ENCODE measurements around the gene NEMF. TPM values are rescaled to one million over a fixed set of nuclear protein-coding genes. Genes with fewer than 3 reads are reported as not detected.

Gene NEMF, protein sequence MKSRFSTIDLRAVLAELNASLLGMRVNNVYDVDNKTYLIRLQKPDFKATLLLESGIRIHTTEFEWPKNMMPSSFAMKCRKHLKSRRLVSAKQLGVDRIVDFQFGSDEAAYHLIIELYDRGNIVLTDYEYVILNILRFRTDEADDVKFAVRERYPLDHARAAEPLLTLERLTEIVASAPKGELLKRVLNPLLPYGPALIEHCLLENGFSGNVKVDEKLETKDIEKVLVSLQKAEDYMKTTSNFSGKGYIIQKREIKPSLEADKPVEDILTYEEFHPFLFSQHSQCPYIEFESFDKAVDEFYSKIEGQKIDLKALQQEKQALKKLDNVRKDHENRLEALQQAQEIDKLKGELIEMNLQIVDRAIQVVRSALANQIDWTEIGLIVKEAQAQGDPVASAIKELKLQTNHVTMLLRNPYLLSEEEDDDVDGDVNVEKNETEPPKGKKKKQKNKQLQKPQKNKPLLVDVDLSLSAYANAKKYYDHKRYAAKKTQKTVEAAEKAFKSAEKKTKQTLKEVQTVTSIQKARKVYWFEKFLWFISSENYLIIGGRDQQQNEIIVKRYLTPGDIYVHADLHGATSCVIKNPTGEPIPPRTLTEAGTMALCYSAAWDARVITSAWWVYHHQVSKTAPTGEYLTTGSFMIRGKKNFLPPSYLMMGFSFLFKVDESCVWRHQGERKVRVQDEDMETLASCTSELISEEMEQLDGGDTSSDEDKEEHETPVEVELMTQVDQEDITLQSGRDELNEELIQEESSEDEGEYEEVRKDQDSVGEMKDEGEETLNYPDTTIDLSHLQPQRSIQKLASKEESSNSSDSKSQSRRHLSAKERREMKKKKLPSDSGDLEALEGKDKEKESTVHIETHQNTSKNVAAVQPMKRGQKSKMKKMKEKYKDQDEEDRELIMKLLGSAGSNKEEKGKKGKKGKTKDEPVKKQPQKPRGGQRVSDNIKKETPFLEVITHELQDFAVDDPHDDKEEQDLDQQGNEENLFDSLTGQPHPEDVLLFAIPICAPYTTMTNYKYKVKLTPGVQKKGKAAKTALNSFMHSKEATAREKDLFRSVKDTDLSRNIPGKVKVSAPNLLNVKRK
- total RNA-seq (2022; extraction: Qiagen RNA extraction) = 24.1 to 38.0 TPM (median 29.8 TPM) in 5 replicates

DNA sequence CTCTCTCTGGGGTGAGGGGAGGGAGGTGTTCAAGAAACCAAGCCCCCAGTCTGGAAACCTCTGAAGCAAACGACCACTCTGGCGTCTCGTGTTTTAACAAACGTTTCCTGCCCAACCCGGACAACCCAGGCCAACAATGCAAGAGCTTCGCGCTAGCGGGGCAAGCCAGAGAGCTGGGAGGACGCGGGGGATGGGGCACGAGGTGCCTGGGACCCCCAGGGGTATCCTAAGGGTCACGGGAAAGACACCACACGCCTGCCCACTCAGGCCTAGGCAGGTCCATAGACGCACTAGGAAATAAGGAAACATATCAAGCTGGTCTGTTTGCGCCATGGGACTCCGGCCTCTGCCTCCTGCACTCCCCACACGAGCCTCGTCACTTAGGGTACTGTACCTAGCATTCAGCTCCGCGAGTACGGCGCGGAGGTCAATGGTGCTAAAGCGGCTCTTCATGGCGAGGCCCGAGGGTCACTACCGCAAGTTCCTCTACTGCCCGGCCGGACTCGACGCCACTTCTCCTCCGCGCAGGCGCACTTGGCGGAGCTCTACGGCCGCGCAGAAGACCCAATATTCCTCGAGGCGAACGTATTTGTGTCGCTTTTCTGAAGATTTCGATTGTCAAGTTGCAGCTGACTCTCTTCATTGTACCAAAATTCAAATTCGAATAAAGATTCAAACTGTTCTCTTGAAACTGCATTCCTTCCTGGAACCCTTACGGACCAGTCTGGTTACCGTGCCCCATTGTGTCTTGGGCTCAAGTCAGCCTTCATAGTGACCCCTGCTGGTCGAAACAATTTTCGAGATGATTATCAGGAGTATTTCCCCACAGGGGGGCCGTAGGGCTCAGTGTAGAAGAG lies at the start of gene NEMF:
Gene NEMF, minus strand, starts transcription at position 488 of the 857 bp plus-strand sequence. Its CDS starts 35 bp downstream, at position 453.

DNA sequence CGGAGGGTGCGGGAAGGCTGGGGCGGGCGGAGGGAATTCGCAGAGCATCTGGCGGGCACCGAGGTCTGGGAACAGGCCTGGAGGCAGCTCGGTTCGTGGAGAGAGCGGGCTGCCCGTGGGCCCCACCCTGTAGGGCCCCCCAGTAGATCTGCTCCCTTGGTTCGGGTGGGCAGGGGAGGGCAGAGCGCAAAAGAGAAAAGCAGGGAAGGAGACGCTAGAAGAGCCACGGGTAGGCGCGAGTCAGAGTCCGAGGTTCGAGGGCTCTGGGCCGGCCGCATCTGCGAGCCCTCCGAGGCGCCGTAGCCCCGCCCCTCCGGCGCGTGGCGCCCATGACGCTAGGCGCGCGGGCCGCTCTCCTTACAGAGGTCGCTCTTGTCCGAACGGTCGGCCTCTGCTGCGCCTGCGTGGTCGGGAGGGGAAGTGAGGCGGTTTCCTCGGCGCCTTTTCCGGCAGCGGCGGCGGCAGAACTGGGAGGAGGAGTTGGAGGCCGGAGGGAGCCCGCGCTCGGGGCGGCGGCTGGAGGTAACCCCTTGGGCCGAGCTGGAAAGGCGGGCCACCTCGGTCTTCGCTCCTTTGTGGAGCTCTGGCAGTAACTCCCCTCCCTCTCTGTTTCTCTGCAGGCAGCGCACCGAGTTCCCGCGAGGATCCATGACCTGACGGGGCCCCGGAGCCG lies 40.2 kb upstream of the NEMF start, which contains the start of gene ARF6:
Gene ARF6, plus strand, starts transcription at position 447 of the 673 bp plus-strand sequence. CDS start 655 bp downstream, outside the sequence.

DNA sequence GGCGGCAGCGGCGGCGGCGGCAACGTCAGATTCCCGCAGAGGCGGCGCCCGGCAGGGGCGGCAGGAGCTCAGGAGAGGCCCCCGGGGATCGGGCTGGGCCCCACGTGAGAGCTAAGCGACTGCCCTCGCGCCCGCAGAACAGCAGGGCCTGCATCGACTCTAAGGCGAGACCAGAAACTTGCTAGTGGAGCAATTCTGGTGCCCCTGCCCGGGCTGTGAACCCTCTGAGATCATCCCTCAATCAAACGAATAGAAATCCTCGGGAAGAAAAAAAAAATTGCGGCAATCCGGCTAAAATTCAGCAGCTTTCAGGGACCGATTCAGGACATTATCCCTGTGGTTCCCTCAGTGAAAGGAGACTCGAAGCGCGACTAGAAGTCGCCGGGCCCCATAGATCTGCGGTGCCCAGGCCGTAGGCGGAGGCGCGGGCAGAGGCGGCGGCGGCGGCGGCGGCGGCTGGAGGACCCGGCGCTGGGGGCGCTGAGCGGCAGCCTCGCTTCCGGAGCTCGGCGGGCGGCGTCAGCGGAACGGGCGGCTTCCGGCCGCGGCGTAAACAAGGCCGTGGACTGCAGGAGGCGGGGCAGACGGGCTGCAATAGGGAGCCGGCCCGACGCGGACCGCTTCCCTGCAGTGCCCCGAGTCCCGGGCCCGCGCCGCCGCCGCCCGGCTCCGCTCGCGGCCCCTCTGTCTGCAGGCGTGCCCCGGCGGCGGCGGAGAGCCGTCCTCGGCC lies 84.9 kb downstream of the NEMF start, which contains the start of gene KLHDC2:
Gene KLHDC2, plus strand, starts transcription at position 583 of the 730 bp plus-strand sequence. CDS start 316 bp downstream, outside the sequence.

Other genes starting within 250 kb of the NEMF start
- gene RPL36AL, start 232.2 kb downstream of the NEMF start, total RNA-seq (2022; extraction: Qiagen RNA extraction) = 408 to 486 TPM (median 420 TPM) in 5 replicates
- 48.6 to 54.4 TPM (median 51.1 TPM) in 5 replicates for gene MGAT2, start 232.0 kb downstream of the NEMF start, total RNA-seq (2022; extraction: Qiagen RNA extraction)
- gene DNAAF2, start 217.5 kb downstream of the NEMF start, total RNA-seq (2022; extraction: Qiagen RNA extraction) = 11.2 to 11.4 TPM (median 11.3 TPM) in 5 replicates
- gene POLE2, start 164.6 kb downstream of the NEMF start, total RNA-seq (2022; extraction: Qiagen RNA extraction) = 10.4 to 14.2 TPM (median 12.4 TPM) in 5 replicates
- gene KLHDC1, start 159.7 kb downstream of the NEMF start, total RNA-seq (2022; extraction: Qiagen RNA extraction) = 0.09 to 0.54 TPM (median 0.25 TPM) in 5 replicates
- gene KLHDC2, start 84.6 kb downstream of the NEMF start, total RNA-seq (2022; extraction: Qiagen RNA extraction) = 31.4 to 34.2 TPM (median 33.0 TPM) in 5 replicates
- gene ARF6, start 40.3 kb upstream of the NEMF start, total RNA-seq (2022; extraction: Qiagen RNA extraction) = 84.6 to 96.5 TPM (median 93.0 TPM) in 5 replicates

Measured in A549 treated with AZD2906 at 1 μM for 4 hours (cell line).